Left ventricle myocardium superior (tissue), 1 donor: Measurements from ENCODE around the gene NKIRAS1. TPM values are rescaled to one million over a fixed set of nuclear protein-coding genes. Genes with fewer than 3 reads are reported as not detected.
"Not testable (repeated sequence)": the region's sequence is repeated elsewhere in the genome, so short reads cannot be mapped to it uniquely, and the experiment has no call there.

Source experiments
- ATAC-seq: fragments of 200-7000 bp; cut with Tn5 transposase; one replicate; pipeline ENCODE4 v1.9.1; 2020; ENCODE audit warnings: mild to moderate bottlenecking, moderate library complexity
- DNase-seq: peaks from one replicate; pipeline ENCODE4 v3.0.0-alpha.2; 2020
- intact Hi-C: fragments of 100-400 bp; cut with micrococcal nuclease; formaldehyde crosslinking; loops from one replicate; pipeline ENCODE4 v1.11.0; 2022
- total RNA-seq: library from RNA; stranded (reverse); fragmentation: NEBNext Ultra II Directional; extraction: Animal tissue kit (Norgen Biotek cat#: 25700); gene quantifications from one replicate; pipeline ENCODE4 v1.2.1, GENCODE V29; 2021
- donor health status: DM: no; HTN: yes; CAD: no; lungs with severe emphysema.

Gene NKIRAS1
- total RNA-seq, 1 donor from 2014 or later: 22.6 TPM

DNA sequence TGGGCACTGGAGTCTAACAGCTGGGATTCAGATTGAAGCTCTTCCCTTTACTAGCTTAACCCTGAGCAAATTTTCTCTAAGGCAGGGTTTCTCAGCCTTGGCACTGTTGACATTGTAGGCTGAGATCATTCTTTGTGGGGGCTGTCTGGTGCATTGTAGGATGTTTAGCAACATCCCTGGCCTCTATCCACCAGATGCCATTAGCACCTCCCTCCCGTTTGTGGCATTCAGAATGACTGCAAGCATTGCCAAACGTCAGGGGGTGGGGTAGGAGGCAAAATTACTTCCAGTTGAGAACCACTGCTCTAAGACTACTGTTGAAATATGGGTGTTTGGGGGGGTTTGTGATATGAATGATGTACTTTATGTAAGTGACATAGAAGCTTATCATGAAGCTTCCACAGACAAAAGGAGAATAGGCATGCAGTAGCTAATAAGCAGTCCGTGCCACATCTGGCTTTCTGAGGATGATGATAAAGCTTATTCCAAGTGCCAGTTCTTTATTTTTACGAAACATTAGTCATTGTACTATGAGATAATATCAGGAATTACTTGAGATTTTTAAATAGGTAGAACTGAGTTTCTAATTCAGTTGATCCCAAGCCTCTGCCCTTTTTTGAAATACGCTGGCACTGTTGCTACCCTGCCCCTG lies 39.3 kb downstream of the NKIRAS1 start:
- intact Hi-C loops: no loop called here
- peak; percentile 40 for DNase-seq
- peak; percentile 69 for ATAC-seq

DNA sequence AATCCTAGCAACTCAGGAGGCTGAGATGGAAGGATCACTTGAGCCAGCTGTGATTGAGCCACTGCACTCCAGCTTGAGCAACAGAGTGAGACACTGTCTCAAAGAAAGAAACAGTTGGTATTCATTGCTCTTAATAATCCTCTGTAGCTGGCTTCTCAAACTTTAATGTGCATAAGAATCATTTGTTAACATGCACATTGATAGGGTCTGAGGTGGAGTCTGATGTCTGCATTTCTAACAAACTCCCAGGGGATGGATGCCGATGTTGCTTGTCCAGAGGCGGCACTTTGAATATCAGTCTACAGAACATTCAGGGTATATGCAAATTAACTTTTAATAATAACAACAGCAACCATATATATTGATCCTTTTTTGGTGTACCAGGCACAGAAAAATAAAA lies 39.9 kb downstream of the NKIRAS1 start:
- no peak for ATAC-seq
- intact Hi-C loops: no loop called here
- no peak for DNase-seq

DNA sequence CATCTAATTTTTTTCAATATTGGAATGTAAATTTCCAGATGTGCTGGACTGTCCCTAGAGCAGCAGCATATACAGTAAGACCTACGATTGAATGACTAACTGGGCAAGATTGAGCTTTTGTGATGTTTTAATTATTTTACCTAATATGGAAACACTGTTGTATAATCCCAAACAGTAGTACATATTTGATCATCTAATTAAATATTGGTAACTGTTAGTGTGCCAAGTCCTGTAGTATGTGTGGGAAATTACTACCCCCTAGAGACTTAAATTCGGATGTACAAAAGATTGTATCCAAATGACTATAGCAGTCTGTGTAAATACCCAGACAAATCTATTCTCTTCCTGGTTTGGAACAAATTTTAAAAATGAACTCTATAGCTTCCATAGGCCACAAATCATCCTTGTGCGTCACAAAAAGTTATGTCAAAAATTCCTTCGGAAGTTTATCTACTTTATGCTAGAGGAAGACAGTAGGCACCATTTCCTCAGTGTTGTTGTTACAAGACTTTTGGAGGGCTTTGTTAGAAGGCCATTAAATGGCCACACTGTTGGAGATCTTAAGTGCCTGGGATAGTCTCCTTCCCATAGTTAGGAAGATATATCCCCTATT lies 41.6 kb downstream of the NKIRAS1 start:
- intact Hi-C loops: no loop called here
- ATAC-seq (no peak), DNase-seq (no peak)

DNA sequence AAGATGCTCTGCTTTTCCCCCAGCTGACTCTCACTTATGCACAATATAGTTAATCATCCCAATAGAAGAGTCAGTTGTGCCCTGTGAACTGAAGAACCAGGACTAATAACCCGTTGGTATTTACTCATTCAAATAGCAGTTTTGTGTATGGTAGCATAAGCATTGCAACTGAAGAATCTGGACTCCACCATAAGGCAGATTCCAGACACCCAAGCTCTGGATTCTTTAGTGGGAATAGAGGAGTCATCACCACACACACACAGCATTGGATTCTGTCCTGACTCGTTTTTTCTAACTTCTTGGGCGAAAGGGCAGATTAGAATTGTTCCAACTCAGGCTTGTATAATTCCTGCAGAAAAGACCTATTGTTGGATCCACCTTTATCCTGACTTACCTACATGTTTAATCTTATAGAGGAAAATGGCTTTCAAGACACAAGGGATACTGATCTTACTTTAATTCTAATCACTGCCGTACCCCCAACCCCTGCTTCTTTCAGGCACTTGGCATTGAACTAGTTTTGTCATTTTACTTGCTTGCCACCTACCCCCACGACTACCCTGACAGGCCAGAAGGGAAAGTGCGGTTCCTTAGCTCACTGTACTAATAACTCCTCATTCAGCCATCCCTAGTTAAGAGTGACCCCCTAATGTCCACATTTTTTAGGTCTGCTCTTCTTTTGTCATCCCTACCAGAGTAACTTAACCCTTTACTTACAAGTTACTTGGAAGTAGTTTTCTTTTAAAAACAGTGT lies 42.3 kb downstream of the NKIRAS1 start:
- DNase-seq: no peak
- no peak for ATAC-seq
- intact Hi-C loops: no loop called here

DNA sequence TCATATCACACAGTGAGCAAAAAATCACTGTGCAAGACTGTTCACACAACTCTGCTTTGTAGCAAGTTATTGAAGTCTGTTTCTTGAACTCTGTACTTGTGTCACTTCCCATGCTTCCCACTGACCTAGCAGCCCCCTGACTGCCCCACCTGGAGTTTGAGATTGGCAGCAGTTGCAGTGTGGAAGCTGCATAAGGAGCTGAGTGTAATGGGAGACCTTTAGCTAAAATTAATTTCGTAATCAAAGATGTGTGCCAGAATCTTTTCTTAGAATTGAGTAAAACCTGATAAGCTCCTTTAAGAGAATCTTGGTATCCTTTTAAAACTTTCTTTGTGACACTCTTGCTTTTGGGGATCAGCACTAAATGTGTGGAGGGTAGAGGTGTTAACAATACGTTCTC lies 42.8 kb downstream of the NKIRAS1 start:
- intact Hi-C loops: no loop called here
- peak; percentile 28 for ATAC-seq
- DNase-seq: no peak

DNA sequence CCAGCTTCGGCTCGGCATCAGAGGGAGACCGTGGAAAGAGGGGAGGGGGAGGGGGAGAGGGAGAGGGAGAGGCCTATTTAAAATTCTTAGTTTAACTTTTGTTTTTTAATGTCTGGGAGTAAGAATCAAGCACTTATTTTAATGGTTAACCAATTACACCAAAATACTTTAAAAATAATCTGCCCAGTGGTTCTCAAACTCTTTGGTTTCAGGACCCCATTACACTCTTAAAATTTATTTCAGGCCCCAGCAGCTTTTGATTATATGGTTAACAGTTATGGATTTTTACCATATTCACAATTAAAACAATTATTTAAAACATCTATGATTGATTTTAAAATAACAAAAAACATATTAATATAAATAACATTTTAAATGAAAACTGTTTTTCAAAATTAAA lies 44.5 kb downstream of the NKIRAS1 start:
- DNase-seq (no peak), ATAC-seq (no peak)
- intact Hi-C loops: no loop called here

DNA sequence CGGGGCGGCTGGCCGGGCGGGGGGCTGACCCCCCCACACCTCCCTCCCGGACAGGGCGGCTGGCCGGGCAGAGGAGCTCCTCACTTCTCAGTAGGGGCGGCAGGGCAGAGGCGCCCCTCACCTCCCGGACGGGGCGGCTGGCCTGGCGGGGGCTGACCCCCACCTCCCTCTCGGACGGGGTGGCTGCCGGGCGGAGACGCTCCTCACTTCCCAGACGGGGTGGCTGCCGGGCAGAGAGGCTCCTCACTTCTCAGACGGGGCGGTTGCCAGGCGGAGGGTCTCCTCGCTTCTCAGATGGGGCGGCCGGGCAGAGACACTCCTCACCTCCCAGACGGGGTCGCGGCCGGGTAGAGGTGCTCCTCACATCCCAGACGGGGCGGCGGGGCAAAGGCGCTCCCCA lies 45.4 kb downstream of the NKIRAS1 start:
- DNase-seq, intact Hi-C loops, ATAC-seq: not testable (repeated sequence)

DNA sequence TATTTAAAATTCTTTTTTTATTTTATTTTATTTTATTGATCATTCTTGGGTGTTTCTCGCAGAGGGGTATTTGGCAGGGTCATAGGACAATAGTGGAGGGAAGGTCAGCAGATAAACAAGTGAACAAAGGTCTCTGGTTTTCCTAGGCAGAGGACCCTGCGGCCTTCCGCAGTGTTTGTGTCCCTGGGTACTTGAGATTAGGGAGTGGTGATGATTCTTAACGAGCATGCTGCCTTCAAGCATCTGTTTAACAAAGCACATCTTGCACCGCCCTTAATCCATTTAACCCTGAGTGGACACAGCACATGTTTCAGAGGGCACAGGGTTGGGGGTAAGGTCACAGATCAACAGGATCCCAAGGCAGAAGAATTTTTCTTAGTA lies 46.1 kb downstream of the NKIRAS1 start:
- intact Hi-C loops, DNase-seq: not testable (repeated sequence)
- ATAC-seq: peak; percentile 62

DNA sequence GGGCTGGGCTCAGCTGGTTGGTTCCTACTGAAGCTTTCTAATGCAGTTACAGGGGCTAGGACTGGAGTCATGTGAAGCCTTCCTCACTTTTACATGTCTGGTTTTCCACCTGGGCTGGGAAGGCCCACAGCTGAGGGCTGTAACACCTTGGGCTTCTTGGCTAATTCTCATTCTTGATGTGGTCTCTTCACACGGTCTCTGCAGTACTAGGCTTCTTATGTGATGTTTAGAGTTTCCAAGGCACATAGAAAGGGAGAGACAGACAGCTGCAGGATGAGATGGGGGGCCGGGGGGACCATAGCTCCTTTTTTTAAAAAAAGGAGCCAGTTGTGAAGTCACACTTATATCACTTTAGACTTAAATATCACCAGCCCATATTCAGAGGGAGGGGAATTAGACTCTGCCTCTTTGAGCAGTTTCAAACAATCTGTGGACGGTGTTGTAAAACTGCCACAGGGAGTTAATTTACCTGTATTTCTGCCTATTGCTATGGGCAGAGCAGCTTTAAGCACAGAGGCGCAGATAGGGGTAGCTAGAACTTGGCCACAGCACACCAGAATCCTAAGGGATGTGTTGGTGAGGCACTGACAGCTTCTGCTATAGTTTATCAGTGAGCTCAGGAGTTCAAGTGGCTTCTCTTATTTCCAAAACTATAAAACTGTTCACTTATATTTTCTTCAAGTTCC lies 46.7 kb downstream of the NKIRAS1 start:
- intact Hi-C loops: no loop called here
- ATAC-seq: peak; percentile 95
- DNase-seq: no peak

DNA sequence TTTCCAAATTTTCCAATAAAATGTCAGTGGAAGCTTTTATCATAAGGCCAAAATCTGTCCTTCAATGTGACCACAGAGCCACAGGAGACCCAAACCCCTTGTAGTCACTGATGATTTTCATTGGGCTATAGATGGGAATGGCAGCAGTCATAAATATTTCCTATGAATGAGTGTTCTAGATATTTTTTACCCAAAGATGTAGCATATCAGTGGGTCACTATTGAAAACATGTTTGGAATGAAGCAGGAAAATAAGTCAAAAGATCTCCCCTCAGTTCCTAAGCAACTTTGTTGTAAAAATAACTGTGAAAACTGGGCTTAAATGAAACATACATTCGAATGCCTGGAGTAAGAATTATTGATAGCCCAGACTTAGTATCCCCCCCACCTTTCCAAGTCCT lies 49.0 kb downstream of the NKIRAS1 start:
- intact Hi-C loops: no loop called here
- ATAC-seq (no peak), DNase-seq (no peak)

DNA sequence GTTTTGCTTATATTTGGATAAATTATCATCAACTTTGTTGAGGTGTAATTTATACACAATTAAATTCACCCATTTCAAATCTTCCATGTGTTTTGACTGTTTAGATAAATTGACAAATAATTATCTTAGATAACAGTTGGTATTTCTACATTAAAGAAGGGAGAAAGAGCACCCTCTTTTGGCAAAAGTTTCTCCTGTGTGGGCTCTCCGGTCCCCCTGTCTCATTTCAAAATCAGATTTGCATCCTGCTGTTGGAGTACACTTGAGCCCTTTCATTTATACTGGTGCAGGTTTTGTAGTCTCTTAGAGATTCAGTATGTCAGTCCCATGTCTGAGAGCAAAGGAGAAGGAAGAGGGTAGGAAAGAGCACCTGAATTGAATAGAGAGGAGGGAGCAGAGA lies 49.4 kb downstream of the NKIRAS1 start:
- no peak for ATAC-seq
- intact Hi-C loops: no loop called here
- DNase-seq: no peak

DNA sequence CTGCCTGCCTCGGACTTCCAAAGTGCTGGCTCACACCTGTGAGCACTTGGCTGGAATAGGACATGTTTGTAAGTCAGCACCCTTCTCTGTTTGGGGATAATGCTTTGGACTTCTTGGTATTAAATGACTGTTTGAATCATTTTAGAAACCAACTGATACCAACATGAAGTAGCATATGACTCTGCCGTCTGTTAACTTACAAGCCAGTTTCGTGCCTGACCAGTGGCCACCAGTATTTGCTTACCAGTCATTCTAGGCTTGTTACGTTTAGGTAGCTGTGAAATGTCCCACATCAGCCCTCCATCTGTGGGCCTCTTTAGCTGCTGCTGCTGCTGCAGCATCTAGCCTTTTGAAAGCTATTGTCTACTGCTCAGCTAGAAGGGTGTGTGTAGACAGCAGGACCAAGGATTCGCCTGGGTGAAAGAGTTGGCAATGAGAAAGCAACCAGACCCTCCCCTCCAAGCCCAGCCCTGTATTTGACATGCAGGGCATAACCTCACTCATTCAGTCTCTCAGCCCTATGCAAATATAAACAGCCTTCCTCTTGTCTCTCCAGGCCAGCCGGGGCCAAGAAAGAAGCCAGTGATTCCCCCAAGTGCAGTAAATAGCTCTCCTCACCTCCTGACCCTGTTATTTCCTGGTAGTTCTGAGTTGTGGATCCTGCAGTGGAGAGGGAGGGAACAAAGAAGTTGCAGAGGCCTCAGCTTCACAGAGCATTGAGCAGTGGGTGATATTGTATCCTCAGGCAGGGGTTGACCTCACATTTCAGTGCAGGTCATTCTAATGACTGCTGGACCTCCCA lies 51.0 kb downstream of the NKIRAS1 start:
- intact Hi-C loops: no loop called here
- DNase-seq (no peak), ATAC-seq (peak; percentile 47)

DNA sequence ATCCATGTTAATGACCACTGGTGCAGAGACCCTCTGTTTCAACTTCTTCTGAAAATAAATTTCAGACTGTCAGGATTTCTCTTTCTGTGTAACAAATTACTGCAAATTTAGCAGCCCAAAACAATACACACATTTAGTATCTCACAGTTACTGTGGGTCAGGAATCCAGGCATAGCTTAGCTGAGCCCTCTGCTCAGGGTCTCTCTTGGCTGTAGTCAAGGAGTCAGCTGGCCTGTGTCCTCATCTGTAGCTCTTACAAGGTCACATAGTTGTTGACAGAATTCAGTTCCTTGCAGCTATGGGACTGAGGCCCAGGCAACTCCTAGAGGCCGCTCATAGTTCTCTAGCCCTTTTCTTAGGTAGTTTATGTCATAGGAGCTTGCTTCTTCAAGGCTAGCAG lies 51.9 kb downstream of the NKIRAS1 start:
- intact Hi-C loops: no loop called here
- ATAC-seq (peak; percentile 85), DNase-seq (no peak)

DNA sequence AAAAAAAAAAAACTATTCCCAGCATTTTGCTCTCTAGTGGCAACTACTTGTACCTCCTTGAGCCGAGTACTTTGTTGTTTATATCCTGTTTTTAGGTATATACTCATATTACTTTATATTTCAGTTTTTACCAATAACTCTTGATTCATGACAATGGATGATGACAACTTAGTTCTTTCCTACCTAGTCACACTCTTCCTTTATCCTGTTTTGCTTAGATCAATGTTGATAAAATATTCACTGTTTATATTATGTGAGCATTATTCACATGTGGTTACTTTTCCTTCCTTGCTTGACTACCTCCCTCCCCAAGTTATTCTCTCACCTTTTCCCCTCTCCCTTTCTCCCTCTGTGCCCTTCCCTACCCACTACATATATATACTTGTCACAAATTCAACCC lies 53.7 kb downstream of the NKIRAS1 start:
- no peak for DNase-seq
- intact Hi-C loops: no loop called here
- ATAC-seq: no peak

DNA sequence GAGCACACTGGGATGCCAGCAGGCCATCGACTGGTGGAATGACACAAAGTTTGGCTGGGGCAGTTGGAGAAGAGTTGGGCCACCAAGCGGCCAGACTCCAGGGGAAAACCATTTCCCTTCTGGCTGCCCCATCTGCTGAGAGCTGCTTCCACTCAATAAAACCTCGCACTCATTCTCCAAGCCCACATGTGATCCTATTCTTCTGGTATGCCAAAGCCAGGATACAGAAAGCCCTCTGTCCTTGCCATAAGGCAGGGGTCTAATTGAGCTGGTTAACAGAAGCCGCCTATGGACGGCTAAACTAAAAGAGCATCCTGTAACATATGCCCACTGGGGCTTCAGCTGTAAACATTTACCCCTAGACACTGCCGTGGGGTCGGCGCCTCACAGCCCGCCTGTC lies 55.1 kb downstream of the NKIRAS1 start:
- intact Hi-C loops: no loop called here
- DNase-seq: no peak
- ATAC-seq: no peak

DNA sequence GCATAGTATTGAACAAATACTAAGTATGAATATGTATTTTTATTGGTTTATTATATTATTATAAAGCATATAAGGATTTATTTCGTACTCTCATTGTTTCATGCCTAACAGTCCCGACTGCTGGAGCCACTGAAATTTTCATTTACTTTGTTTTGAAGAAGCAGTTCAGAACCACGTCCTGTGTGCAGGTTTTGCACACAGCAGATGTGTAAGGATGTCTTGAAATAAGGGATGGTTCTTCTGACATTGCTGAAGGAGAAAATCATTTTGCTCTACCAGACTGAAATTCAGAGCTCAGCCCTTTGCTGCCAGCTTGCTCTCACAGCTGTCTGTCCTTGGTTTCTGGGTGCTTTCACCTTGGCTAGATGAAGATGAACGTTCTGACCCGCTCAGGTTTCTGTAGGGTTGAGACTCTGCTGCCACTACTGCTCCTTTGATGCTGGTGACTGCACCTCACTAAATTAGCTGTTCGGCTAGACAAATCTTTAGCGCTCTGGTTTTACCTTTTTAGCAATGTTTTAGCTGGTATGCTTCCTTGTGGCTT lies 56.9 kb downstream of the NKIRAS1 start:
- ATAC-seq: no peak
- intact Hi-C loops: no loop called here
- DNase-seq: no peak

DNA sequence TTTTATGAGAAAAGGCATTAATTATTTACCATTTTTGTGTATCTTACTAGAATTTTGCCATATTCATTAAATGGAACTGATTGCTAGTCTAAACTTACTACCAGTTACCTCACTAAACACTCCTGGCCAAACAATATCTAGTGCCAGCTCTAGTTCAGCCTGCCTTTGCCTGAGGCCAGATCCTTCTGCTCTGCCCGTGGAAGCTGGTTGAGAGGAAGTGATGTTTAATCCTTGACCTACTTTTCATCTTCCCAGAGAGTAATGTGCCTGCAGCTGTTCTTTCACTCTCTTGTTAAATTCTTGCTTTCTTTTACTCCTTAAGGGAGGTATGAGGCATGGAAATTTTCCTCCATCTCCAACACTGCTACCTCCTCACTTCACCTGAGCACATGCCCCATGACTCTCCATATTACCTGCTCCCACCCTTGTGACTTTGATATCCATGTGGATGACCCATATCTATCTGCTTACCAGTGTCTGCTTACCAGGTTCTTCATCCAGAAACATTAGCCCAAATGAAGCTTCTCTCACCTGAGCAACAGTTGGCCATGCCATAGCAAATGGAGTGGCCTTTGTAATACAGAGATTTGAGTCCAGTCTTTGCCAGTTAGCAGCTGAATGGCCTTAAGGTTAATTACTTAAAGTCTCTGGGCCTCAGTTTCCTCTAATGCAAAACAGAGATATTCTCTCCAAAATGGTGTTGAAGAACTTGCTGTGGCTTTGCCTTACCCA lies 57.6 kb downstream of the NKIRAS1 start:
- intact Hi-C loops: no loop called here
- DNase-seq (no peak), ATAC-seq (peak; percentile 85)

DNA sequence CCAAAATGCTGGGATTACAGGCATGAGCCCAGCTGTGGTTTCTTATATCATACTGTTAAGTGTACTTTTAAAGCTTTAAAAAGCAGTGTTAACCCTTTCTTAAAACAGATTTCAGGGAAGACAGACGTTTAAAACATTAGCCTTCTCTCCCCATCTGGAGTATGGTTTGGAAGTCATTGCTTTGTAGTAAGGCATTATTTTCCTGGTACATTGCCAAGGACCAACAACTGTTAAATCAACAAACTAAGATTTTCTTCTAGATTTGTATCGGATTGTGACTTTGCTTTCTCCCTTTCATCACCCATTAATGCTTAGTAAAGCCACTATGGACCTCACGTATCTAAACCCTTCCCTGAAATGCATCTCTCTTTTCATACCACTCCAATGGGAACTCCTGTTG lies 60.5 kb downstream of the NKIRAS1 start:
- intact Hi-C loops: no loop called here
- ATAC-seq (no peak), DNase-seq (no peak)
